GM19438 (cell line): ENCODE data around the gene HPS4.

Experiments used
- ATAC-seq: cut with Tn5 transposase; IDR thresholded peaks from one replicate; pipeline ENCODE4 v1.9.1; 2021; ENCODE audit warnings: low read depth; ENCODE audit not compliant: unreplicated experiment

HPS4 gene

DNA sequence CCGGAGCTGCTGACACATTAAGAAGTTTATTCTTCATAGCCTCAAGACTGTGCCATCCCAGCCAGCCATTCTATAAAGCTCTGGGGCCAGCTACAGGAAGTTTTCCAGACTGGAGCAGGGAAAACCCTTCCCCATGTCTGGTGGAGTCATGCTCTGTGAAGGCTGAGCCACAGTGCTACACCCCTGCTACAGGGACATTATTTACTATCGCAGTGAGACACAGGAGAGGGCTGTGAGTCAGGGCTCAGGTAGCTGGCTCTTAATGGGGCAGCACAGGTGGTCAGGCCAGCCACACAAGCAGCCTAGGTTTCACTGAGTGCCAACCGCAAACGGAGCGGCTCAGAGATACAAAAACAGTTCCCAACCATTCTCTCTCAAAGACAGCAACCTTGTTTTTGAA is 12.1 kb downstream of the HPS4 start:
- no peak for ATAC-seq

DNA sequence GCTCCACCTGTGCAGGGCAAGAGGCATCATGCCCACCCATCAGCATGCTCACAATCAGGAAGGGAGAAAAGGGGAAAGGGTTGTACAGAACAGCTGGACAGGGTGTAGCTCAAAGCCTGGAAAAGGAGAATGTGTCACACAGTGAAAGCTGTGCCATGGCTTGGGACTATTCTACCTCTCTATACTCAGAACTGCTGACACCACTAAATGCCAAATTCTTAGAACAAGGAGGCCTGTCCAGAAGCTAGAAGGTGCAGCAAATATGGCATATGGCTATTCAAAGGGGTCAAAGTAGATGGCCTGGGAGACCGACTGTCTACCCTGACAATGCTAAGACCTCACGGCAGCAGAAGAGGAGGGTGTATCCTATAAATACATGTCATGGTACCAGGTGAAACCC is 12.8 kb downstream of the HPS4 start:
- no peak for ATAC-seq

DNA sequence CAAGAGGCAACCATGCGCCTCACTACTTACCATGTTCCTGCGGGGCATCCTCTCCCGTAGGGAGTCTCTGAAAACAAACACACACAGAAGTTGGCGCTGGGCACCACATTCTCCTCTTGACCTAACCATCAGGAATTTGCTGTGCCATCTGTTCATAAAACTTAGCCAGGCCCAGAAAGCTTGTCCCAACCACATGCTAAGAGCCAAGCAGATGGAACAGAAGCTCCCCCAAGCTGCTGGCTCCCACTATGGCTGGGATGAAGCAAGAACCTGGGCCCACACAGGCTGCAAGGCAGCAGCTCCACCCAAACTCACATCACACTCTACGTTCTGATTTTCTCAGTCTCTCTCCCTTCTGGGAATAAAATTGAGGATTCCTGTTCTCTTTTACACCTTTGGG is 17.4 kb downstream of the HPS4 start:
- no peak for ATAC-seq

DNA sequence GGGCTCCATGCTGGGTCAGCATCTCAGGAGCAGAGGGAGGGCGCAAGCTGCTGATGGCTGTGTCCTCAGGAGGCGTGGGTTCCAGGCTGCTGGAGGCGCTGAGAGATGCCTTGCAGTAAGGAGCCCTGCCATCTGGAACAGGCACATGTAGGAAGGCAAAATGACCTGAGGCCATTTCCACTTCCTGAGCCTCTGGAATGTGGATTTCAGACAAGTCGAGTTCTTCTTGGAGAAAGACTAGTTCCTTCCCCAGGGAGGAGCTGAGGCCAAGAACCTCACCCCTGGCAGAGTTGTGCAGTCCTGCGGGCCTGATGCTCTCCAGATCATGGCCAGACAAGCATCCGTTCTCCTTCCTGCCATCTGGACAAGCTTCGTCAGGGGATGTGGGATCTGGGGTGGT is 19.3 kb downstream of the HPS4 start:
- ATAC-seq = no peak

DNA sequence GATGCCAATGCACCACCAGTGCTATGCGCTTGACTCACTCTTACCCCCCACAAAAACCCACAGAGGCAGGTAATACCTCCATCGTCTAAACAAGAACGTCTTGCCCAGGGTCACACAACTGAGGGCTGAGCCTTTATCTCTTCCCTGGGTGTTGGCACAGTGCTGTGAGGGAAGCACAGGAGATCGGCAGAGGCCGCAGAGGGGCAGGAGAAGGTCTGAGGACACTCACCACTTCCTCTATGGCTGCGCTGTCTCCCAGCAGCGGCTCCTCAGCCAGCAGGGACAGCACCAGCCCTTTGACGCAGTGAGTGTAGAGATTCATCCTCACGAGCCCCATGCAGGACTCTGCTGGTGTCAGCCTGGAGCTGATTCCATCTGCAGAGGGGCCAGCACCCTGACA is 19.9 kb downstream of the HPS4 start:
- ATAC-seq = no peak

DNA sequence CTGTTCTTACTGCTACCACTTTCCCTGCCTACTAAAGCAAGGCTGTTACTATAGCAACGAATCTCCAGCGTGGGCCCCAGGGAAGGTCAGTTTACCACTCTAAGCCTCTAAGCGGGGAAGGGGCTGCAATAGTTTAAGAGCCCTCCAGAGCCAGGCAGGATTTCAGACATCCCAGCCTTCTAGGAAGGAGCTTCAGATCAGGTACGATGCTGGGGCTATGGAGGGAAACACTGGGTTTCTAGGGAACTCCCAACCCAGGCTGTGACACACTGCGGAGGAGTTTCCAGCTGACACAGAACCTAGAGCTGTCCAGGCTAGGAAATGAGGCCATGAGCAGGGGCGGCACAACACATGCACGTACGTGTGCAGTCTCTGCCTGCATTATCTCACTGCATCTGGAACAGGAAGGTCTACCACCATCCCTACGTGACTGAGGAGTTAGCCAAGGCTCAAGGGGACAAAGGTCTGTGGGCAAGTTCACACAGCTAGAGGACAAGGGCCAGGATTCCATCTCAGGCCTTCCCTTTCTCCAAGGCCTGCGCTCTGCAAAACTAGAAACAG is 20.4 kb downstream of the HPS4 start:
- no peak for ATAC-seq

DNA sequence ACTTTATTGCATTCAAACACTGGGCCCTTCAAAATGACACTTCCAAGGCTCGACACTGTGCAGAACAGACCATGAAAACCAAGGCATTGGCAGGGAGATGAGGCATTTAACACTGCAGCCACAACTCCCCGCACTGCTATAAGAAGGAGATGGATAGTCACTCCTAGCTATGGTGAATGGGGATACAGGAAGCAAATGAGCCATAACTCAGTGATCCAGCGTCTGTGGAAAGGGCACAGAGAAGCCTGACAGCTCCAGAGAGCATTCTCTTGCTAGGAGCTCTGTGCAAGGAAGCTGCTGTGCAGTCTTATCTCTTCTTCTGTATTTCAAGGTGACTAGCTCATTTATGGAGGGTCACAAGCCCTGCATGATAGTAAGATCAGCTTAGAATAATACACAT is 20.9 kb downstream of the HPS4 start:
- no peak for ATAC-seq

DNA sequence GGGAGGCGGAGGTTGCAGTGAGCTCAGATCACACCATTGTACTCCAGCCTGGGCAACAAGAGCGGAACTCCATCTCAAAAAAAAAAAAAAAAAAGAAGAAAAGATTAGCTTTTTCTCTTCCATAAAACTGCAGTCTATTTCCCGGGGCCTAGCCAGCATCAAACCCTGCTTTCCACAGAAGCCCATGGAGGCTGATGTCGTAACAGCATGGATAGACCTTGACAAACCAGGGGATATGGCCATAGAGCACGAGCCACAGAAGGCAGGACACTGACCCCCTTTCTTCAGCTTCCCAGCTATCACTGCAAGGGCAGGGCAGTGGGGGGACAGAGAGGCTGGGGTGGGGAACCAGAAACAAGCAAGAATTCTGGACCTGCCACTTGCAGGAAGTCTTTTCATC is 21.5 kb downstream of the HPS4 start:
- no peak for ATAC-seq

DNA sequence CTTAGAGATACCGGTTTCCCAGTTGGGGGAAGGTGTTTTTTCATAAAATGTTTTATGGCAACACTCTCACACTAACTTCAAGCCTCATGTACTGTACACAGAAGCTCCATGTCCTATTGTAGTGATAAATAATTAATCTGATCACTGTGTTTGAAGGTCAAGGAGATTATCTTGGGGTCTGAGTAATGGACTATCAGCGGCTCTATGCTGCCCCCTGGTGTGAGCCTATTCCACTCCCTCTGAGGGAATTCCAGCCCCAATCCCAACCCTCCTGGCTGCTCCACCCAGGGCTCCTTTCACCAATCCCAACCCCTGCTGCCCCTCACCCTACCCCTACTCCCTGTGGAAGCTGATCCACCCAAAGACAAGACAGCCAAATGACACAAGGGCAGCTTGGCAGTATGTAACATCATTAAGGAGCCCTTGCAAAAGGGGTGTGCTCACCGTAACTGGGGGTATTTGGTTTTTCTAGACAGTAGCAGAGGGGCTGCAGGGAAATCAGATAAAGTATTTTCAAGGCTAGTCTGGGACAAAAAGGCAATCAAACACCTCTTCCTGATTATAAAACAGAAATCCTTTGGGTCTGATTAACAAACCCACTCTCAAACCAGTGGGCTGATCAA is 22.3 kb downstream of the HPS4 start:
- ATAC-seq = no peak

DNA sequence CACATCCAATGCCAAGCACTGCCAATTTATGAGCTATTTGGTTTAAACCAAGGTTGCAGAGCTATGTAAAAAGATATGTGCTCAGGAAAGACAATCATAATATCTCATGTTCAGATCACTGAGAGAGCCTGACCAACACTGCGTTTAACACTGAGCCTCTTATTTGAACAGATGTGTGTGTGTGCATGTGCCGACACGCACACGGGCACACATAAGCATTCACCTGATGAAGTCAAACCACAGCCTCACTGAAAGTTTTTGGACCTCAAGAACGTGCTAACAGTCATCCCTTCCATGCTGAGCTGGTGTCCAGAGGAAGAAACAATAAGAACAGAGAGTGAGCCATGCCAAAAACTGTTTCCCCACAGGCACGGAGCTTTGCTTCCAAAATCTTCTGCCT is 23.4 kb downstream of the HPS4 start:
- no peak for ATAC-seq

DNA sequence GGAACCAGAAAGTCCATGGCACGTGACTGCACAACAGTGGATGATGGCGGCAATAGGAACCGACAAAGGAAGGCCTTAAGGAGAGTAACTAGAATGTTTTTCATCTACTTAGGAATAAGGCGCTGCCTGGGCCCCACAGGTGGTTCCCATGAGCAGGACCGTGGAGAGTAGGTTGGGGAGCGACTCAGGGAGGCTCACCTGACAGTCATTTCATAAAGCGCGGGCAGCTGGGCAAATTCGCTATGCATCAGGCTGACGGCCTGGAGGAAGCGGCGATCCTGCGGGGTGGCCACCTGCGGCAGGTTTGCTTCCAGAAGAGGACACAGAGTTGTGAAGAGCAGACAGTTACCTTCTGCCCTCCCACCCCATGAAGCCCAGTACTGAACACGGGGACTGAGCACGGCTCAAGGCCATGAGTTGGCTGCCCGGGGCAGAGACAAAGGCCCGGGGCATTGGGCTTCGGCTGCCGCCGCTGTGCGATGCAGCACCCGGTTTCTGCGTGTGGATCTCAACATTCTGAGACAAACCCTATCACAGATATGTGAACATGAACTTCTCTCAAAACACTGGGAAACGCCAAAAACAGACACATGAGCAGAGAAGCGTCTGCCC is 25.8 kb downstream of the HPS4 start:
- ATAC-seq = no peak

DNA sequence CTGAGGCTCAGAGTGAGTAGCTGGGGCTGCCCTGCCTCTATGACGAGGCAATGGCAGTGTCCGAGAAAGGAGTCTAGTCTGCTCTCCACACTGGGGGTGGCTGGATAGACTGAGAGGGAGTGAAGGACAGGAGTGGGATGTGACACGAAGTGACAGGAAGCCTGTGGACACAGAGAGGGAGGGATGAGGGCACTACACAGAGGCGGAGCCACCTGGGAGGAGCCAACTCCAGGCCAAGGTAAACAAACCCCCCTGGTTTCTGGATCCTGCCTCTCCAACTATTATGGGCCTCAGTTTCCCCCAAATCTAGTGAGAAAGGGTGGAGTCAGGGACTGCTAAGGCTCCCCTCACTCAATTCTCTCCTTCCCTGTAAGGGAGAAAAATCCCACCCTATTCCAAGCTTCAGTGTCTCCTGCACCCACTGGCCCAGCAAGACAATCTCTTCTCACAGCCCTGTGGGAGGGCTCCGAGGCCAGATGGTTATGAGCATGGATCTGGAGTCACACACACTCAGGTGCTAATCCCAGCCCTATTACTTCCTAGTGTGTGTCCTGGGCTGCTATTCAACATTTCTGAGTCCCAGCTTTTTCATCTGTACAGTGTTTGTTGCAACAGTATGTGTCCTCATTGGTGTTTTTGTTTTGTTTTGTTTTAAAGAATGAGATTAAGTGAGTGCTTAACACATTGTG is 29.6 kb downstream of the HPS4 start:
- no peak for ATAC-seq

DNA sequence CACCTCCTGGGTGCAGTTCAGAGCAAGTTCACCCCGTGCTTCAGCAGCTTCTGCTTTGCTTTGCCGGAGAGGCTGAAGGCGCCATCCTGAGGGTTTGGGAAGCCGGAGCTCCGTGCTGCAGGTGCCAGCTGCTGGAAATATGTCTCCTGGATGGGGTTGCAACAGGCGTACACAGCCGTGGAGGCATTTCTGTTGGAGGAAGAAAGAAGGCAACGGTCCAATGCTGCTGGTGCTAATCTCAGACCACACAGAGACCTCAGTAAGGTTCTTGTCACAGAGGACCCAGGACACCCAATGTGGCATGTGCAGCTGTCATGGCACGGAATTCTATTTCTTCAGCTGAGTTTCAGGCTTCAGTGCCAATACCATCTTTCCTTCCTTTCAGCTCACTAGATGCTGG is 30.4 kb downstream of the HPS4 start:
- ATAC-seq = no peak

DNA sequence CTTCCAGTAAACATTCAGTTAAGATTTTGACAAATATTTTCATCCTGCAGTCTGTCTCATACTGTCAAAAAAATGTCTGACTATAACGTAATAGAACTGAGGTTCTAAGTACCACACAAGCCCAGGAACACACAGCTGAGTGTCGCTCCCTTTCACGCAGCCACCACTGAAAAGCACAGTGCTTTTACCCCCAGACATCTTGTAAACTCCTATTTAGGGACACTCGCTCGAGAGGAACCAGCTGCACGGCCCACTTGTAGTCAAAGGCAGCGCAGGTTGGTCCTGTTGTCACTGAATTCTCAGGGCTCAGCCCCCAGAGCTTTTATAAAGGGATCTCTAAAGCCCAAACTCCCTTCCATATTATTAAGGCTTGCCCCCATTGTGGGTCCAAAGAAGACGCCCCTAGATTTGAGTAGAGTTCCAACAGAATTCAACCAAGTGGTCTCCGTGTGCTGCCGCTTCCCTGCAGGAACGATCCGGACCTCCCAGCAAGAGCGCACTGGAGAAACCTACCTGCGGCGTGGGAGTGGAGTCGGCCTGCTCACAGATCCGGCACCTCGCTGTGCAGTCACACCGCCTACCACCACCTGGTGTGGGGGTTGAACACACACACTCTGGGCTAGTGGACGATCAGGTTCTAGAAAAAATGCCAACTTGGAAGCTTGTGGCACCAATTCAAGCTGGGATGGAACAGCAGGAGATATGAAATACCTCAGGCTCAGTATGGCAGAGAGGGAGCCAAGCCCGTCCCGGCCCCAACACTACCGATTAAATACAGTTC is 31.2 kb downstream of the HPS4 start:
- no peak for ATAC-seq

DNA sequence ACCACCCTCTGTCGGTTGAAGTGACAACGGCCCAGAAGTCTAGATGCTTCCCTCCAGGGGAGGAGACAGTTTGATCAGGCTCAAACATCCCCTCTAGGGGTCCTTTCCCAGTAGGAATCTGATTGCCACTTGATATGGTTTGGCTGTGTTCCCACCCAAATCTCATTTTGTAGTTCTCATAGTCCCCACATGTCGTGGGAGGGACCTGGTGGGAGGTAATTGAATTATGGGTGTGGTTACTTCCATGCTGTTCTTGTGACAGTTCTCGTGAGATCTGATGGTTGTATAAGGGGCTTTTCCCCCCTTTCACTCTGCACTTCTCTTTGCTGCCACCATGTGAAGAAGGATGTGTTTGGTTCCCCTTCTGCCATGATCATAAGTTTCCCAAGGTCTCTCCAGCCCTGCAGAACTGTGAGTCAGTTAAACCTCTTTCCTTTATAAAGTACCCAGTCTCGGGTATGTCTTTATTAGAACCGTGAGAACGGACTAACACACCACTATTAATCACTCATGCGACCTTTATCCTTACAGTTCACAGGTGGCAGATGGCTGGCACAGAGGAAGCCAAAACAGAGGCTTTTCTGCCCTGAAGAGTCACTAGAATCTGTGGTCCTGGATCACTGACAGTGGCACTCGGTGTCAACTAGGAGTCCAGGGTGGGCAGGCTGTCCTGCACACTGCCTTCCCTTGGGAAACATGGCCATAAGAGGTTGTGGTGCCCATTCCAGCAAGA is 33.0 kb downstream of the HPS4 start:
- no peak for ATAC-seq

DNA sequence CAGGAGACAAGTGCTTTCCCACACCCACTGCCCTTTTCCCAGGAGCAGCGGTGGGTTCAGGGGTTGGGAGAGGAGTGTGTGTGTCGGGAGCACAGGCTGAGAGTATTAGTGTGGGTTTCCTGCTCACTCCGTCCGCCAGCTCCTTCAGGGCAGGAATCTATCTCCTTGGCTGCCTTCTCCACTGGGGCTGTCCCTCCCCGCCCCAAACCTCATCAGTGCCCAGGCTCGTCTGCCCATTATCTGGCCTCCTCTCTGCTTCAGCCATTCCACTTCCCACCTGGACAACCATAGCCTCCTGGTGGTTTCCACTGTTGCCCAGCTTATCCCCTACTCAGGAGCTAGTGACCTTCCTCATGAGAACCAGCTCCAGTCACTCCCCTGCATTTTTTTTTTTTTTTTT is 34.6 kb downstream of the HPS4 start:
- no peak for ATAC-seq

DNA sequence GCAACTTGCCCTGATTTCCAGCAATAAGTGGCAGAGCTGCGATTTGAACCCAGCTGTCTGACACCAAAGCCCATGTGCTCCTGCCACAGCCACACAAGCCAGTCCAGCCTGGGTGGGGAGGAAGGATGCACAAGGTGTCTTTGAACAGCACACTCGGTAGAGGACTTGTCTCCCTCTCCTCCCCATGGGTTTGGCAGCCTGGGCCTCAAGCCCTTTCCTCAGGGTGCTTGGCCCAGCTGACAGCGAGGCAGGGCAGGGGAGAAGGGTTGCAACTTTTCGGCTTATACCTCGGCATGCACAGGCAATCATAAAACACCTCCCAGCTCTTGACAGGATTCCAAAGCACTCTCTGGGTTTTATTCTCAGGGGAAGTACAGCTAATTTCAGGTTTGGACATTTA is 35.2 kb downstream of the HPS4 start:
- no peak for ATAC-seq

DNA sequence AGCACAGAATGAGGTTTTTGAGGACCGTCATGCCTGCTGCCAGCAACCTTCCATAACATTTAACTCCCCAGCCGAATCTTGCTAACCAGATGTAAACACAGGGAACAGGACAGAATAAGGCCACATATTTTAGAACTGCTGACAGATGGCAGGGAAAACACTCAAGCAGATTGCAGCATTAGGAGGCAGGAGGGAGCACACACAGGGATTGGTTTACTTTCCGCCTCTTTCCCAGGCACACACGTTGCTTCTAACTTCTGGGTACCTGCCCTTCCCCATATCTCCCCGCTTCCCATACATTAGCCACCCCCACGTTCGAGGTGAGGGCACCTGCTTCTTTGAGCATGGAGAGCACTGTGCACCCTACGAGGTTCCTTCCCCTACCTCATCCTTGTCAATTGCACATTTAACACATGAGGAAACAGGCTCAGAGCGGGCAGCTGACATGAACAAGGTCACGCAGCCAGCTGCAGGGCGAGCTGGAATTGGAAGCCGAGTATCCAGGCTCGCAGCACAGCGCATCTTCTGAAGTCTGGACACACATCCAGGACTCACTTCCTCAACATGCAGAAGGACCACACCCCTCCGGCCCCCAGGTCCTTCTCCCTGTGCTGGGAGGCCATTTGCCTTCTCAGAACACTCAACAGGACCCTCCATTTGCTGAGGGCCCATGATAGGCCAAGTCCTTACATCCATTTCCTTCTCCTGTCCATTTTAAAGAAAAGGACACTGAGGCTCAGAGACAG is 35.8 kb downstream of the HPS4 start:
- ATAC-seq = no peak

DNA sequence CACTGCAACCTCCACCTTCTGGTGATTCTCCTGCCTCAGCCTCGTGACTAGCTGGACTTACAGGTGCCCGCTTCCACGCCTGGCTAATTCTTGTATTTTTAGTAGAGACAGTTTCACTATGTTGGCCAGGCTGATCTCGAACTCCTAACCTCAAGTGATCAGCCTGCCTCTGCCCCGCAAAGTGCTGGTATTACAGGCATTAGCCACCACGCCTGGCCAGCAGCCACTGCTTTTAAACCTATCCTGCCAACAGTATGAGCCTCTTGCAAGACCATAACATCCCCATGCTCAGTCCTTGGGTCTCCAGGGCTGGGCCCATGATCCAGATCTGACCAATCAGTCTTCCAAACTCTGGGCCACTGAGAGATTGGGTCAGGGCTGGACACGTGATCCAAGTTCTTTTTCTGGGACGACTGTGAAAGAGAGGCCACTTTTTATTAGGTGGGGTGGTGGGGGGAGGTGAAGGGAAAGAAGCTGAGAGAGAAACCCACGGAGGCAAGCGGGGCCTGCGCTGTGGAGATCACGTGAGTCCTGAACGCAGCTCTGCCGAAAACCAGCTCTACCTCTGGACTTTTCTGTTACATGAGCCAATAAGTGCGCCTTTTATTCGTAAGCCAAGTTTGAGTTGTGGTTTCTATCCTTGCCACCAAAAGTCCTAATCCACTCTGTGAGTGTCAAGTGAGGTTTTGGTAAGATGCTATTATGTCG is 36.6 kb downstream of the HPS4 start:
- ATAC-seq = no peak
